ENCODE measurements around the gene CARS2. TPM values are rescaled to one million over a fixed set of nuclear protein-coding genes. Genes with fewer than 3 reads are reported as not detected.

CARS2 gene
- total RNA-seq, 6 experiments from 2014 or later: 50.1 to 68.0 (median 52.9) TPM

DNA sequence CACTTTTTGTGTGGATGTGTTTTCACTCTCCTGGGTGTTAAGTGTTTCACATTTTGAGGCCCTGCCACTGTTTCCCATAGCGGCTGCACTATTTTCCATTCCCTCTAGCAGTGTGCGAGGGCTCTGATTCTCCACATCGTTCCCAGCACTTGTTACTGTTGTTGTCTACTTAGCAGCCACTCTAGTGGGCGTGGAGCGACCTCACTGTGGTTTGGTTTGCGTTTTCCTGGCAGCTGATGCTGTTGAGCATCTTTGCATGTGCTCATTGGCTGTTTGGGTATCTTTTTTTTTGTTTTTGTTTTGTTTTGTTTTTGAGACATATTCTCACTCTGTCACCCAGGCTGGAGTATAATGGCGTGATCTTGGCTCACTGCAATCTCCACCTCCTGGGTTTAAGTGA lies 76.2 kb downstream of the CARS2 start:
- H3K4me3 Mint-ChIP-seq: no peak overlapping the region
- H3K27ac Mint-ChIP-seq: no peak overlapping the region
- peaks cover 16% of the 10 kb centered on the region for H3K36me3 Mint-ChIP-seq (ENCODE audit: low read depth)
- TF ChIP-seq, protein P1, sequence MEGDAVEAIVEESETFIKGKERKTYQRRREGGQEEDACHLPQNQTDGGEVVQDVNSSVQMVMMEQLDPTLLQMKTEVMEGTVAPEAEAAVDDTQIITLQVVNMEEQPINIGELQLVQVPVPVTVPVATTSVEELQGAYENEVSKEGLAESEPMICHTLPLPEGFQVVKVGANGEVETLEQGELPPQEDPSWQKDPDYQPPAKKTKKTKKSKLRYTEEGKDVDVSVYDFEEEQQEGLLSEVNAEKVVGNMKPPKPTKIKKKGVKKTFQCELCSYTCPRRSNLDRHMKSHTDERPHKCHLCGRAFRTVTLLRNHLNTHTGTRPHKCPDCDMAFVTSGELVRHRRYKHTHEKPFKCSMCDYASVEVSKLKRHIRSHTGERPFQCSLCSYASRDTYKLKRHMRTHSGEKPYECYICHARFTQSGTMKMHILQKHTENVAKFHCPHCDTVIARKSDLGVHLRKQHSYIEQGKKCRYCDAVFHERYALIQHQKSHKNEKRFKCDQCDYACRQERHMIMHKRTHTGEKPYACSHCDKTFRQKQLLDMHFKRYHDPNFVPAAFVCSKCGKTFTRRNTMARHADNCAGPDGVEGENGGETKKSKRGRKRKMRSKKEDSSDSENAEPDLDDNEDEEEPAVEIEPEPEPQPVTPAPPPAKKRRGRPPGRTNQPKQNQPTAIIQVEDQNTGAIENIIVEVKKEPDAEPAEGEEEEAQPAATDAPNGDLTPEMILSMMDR (IDR thresholded peaks at IDR 0.05): no peak
- no peaks in the 10 kb centered on the region for H3K9me3 Mint-ChIP-seq
- peaks cover 5% of the 10 kb centered on the region; the same call in 1 of the 2 replicates for H3K27me3 Mint-ChIP-seq (ENCODE audit: insufficient read depth)
- DNase-seq: no peak
- peaks cover 11% of the 10 kb centered on the region; the same call in 1 of the 2 replicates for H3K4me1 Mint-ChIP-seq (ENCODE audit: low read depth)

DNA sequence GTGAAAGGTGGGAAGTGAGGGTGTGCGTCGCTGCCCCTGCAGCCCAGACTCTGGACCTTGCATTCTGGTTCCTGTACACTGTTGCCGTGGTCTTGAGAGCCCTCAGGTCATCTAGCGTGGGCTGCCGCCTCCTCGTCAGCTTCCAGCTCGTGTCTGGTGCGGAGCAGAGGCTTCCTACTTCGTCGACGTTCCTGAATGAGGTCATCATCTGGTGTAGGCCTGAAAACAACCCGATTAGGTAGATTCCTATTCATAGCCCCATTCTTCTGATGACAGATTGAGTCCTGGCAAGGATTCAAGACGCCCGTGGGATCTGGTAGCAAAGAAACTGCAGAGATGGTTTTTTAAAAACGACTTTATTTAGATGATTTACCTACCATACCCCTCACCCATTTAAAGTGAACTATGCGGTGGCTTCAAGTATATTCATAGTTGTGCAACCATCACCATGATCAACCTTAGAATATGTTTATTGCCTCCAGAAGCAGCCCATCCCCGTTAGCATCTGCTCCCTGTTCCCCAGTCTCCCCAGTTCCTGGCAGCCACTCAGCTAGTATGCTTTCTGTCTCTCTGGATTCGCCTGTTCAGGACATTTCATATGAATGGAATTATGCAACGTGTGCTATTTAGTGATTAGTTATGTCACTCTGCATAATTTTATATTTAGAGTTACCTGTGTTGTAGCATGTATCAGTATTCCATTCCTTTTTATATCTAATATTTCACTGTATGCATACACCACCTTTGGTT lies 76.8 kb downstream of the CARS2 start:
- H3K9me3 Mint-ChIP-seq: no peaks in the 10 kb centered on the region
- no peak for DNase-seq
- no peak overlapping the region for H3K27ac Mint-ChIP-seq
- H3K36me3 Mint-ChIP-seq (ENCODE audit: low read depth): peaks cover 10% of the 10 kb centered on the region
- peaks cover 5% of the 10 kb centered on the region; the same call in 1 of the 2 replicates for H3K4me1 Mint-ChIP-seq (ENCODE audit: low read depth)
- TF ChIP-seq, protein P1 (IDR thresholded peaks at IDR 0.05): no peak
- H3K27me3 Mint-ChIP-seq (ENCODE audit: insufficient read depth): peaks cover 5% of the 10 kb centered on the region; the same call in 1 of the 2 replicates
- no peak overlapping the region for H3K4me3 Mint-ChIP-seq

DNA sequence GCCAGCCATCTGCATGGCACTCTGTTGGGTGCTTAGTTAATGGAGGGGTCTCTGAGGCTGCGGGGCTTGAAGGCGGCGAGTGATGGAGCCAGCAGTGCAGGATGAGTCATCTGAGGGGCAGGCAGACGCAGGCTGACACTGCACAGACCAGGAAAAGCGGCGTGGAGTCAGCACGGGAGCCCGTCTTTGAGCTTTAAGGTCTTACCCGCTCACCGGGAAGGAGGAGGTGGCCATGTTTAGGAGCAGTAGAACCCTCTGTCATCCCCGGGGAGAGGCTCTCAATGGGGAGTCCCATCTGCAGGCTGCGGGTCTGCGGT lies 77.5 kb downstream of the CARS2 start:
- no peak overlapping the region for H3K4me3 Mint-ChIP-seq
- no peak overlapping the region for H3K27ac Mint-ChIP-seq
- no peaks in the 10 kb centered on the region for H3K4me1 Mint-ChIP-seq (ENCODE audit: low read depth)
- peaks cover 9% of the 10 kb centered on the region for H3K36me3 Mint-ChIP-seq (ENCODE audit: low read depth)
- TF ChIP-seq, protein P1 (IDR thresholded peaks at IDR 0.05): no peak
- no peaks in the 10 kb centered on the region for H3K9me3 Mint-ChIP-seq
- DNase-seq: no peak
- peaks cover 5% of the 10 kb centered on the region; the same call in 1 of the 2 replicates for H3K27me3 Mint-ChIP-seq (ENCODE audit: insufficient read depth)

DNA sequence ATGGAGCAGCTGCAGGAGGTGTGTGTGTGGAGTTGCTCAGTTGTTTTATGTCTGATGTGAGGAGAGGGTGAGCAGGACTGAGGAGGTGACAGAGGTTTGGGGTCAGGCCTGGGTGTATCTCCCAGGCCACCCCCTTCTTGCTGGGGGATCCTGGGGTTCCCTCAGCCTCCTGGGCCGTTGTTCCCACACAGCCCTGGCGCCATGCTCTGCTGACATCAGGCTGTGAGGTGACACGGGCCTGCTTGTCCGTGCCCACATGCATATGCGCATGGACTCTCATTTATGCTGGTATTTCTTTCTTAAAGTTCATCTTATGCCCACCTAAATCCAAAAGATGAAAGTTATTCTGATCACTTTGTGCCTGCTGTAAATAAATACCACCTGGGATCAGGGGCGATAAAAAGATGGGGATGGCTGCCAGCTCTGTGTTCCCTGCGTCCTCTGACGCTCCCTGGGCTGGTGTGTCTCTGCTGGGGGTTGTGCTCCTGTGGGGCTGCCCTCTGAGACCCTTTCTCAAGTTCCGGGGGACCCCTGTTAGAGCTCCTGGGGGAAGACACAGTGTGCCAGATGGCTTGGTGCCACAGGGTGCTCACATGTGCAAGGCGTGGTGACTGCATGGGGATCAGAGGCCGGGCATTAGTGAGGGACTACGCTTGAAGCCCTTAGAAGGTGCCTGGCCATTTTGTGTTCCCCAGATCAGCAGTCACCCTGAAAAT lies 78.0 kb downstream of the CARS2 start:
- Mint-ChIP-seq H3K27ac (no peak overlapping the region), H3K4me1 (ENCODE audit: low read depth) (no peaks in the 10 kb centered on the region), H3K27me3 (ENCODE audit: insufficient read depth) (peaks cover 5% of the 10 kb centered on the region; the same call in 1 of the 2 replicates), H3K36me3 (ENCODE audit: low read depth) (peaks cover 9% of the 10 kb centered on the region), H3K9me3 (no peaks in the 10 kb centered on the region), H3K4me3 (no peak overlapping the region)
- TF ChIP-seq, protein P1 (IDR thresholded peaks at IDR 0.05): no peak
- no peak for DNase-seq

DNA sequence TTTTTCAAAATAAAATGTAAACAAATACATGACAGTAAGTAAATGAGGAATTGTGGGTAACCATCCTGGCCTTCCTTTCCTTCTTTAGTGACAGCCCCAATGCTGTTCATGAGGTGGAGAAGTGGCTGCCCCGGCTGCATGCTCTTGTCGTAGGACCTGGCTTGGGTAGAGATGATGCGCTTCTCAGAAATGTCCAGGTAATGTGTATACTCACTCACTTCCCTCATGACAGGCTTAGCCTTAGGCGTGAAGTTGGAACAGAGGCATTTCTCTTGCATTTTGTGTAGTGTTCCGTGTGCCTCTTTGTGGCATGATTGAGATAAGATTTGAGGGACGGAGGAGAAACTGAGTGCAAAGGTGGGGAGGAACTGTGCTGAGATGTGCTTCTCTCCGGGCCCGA lies 78.6 kb downstream of the CARS2 start:
- no peaks in the 10 kb centered on the region for H3K4me1 Mint-ChIP-seq (ENCODE audit: low read depth)
- no peak for DNase-seq
- H3K27me3 Mint-ChIP-seq (ENCODE audit: insufficient read depth): peaks cover 5% of the 10 kb centered on the region; the same call in 1 of the 2 replicates
- H3K27ac Mint-ChIP-seq: no peak overlapping the region
- H3K36me3 Mint-ChIP-seq (ENCODE audit: low read depth): peaks cover 9% of the 10 kb centered on the region
- no peak overlapping the region for H3K4me3 Mint-ChIP-seq
- TF ChIP-seq, protein P1 (IDR thresholded peaks at IDR 0.05): no peak
- H3K9me3 Mint-ChIP-seq: no peaks in the 10 kb centered on the region
